ENCODE data around the gene PPY. TPM values are rescaled to one million over a fixed set of nuclear protein-coding genes. Genes with fewer than 3 reads are reported as not detected.

Gene PPY
- total and polyA plus RNA-seq, 10 of the 15 experiments (the other 5 are each of a cell fraction or from before 2014, with no cell fraction given): 0.91 TPM; not detected in 9

DNA sequence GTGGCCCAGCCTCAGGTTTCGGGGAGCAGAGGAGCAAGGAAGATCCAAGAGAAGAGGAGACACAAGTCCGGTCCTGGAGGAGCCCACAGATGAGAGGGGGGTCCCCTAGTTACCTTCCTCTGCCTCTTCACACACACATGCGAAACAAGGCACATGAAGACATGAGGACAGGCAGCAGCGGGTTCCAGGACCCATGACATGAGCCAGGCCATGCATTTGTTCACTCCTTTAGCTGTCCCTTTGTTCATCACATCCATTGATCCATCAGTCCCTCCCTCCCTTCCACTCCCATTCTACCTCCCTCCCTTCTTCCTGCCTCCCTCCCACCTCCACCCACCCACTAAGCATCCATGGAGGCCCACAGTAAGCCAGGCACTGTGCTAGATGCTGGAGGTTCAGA lies 9.4 kb downstream of the PPY start (continued):
- TF ChIP-seq GABPA (IDR thresholded peaks at IDR 0.05; ENCODE audit: low read depth) (no peak), WRNIP1 (IDR thresholded peaks at IDR 0.05; ENCODE audit: borderline replicate concordance, low read depth, low read length) (no peak), ETV6 (conservative IDR thresholded peaks at IDR 0.05 in 1 of 2, IDR thresholded peaks at IDR 0.05 in 1 of 2; ENCODE audit: borderline replicate concordance in 1 of 2, low read depth in 1 of 2) (no peak)

DNA sequence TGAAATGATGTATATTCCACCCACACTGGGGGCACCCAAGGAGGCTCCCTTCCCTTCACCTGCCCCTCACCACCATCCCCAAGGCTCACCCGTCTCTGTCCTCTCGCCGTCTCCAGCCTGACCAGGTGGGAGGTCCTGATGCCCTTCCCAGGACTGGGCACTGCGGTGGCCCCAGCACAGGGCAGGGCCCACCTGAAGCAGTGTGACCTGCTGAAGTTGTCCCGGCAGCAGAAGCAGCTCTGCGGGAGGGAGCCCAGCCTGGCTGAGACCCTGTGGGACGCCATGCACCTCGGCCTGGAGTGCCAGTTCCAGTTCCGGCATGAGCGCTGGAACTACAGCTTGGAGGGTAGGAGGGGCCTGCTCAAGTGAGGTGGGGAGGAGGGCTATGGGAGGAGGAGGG lies 9.9 kb downstream of the PPY start:
- Histone ChIP-seq H3K4me1 (ENCODE audit: control insufficient read depth, insufficient read depth, low read length) (no peaks in the 10 kb centered on the region), H3K9me3 (replicated peaks; ENCODE audit: control insufficient read depth, insufficient read depth, low read length) (no peaks in the 10 kb centered on the region), H3K36me3 (ENCODE audit: control insufficient read depth in 2 of 2, insufficient read depth in 2 of 2, low read length in 1 of 2) (no peaks in the 10 kb centered on the region), H3K9ac (ENCODE audit: control insufficient read depth, insufficient read depth, low read length) (no peak overlapping the region), H3K79me2 (ENCODE audit: control insufficient read depth, insufficient read depth, low read length) (no peaks in the 10 kb centered on the region), H3K27ac (ENCODE audit: control insufficient read depth, insufficient read depth) (no peak overlapping the region), H3K27me3 (replicated peaks in 1 of 2; ENCODE audit: control insufficient read depth in 2 of 2, insufficient read depth in 2 of 2, low read length in 1 of 2) (no peaks in the 10 kb centered on the region; a peak in 1 of 4 replicates), H4K20me1 (ENCODE audit: control insufficient read depth, insufficient read depth) (no peaks in the 10 kb centered on the region), H3K4me2 (ENCODE audit: control insufficient read depth, insufficient read depth) (no peak overlapping the region), H3K4me3 (no peak overlapping the region), H2AFZ (ENCODE audit: control insufficient read depth, low read depth, low read length) (no peak overlapping the region)
- RAD21 ChIA-PET (ENCODE audit: unreplicated experiment): no interaction called here
- DNase-seq (ENCODE audit: low read depth, low spot score): no peak
- SMC1A ChIA-PET (ENCODE audit: uncharacterized antibody, unreplicated experiment): no interaction called here
- CTCF ChIA-PET: no interaction called here
- 57% methylated on average over 10 of the region's 10 CpGs for WGBS (ENCODE audit: insufficient coverage, insufficient replicate concordance, low lambda C conversion rate, missing lambda C conversion rate)
- no TSS peak for BruUV-seq (replicated peaks)
- POLR2A ChIA-PET: no interaction called here
- intact Hi-C loops (cut with micrococcal nuclease; ENCODE audit: unreplicated experiment): no loop called here
- no peak for FAIRE-seq
- in situ Hi-C loops (cut with MboI): no loop called here
- ATAC-seq: no peak
- TF ChIP-seq, protein P1, sequence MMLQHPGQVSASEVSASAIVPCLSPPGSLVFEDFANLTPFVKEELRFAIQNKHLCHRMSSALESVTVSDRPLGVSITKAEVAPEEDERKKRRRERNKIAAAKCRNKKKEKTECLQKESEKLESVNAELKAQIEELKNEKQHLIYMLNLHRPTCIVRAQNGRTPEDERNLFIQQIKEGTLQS (IDR thresholded peaks at IDR 0.05; ENCODE audit: borderline replicate concordance, extremely low read depth, low read depth, low read length): no peak
- TF ChIP-seq MTA2 (IDR thresholded peaks at IDR 0.05; ENCODE audit: low read depth): no peak
- TF ChIP-seq POLR2AphosphoS2 (IDR thresholded peaks at IDR 0.05; ENCODE audit: low read depth, low read length): no peak
- TF ChIP-seq, protein P2, sequence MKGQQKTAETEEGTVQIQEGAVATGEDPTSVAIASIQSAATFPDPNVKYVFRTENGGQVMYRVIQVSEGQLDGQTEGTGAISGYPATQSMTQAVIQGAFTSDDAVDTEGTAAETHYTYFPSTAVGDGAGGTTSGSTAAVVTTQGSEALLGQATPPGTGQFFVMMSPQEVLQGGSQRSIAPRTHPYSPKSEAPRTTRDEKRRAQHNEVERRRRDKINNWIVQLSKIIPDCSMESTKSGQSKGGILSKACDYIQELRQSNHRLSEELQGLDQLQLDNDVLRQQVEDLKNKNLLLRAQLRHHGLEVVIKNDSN (IDR thresholded peaks at IDR 0.05; ENCODE audit: borderline replicate concordance, extremely low read length, insufficient read depth, low read depth, low read length): no peak
- TF ChIP-seq, protein P3, sequence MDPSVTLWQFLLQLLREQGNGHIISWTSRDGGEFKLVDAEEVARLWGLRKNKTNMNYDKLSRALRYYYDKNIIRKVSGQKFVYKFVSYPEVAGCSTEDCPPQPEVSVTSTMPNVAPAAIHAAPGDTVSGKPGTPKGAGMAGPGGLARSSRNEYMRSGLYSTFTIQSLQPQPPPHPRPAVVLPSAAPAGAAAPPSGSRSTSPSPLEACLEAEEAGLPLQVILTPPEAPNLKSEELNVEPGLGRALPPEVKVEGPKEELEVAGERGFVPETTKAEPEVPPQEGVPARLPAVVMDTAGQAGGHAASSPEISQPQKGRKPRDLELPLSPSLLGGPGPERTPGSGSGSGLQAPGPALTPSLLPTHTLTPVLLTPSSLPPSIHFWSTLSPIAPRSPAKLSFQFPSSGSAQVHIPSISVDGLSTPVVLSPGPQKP (IDR thresholded peaks at IDR 0.05; ENCODE audit: low read depth, low read length): no peak
- TF ChIP-seq NFXL1 (IDR thresholded peaks at IDR 0.05; ENCODE audit: borderline replicate concordance): no peak
- TF ChIP-seq, protein P4, sequence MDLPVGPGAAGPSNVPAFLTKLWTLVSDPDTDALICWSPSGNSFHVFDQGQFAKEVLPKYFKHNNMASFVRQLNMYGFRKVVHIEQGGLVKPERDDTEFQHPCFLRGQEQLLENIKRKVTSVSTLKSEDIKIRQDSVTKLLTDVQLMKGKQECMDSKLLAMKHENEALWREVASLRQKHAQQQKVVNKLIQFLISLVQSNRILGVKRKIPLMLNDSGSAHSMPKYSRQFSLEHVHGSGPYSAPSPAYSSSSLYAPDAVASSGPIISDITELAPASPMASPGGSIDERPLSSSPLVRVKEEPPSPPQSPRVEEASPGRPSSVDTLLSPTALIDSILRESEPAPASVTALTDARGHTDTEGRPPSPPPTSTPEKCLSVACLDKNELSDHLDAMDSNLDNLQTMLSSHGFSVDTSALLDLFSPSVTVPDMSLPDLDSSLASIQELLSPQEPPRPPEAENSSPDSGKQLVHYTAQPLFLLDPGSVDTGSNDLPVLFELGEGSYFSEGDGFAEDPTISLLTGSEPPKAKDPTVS (IDR thresholded peaks at IDR 0.05; ENCODE audit: low read depth, low read length): no peak
- TF ChIP-seq SMAD5 (IDR thresholded peaks at IDR 0.05; ENCODE audit: low read depth): no peak
- no peak for TF ChIP-seq SIN3A (IDR thresholded peaks at IDR 0.05; ENCODE audit: low read depth, low read length)
- no peak for TF ChIP-seq SP1 (IDR thresholded peaks at IDR 0.05; ENCODE audit: low read depth, low read length)
- TF ChIP-seq IRF4 (IDR thresholded peaks at IDR 0.05; ENCODE audit: low read depth, low read length): no peak
- TF ChIP-seq RFX5 (IDR thresholded peaks at IDR 0.05; ENCODE audit: low read depth, low read length): no peak
- TF ChIP-seq, protein P5, sequence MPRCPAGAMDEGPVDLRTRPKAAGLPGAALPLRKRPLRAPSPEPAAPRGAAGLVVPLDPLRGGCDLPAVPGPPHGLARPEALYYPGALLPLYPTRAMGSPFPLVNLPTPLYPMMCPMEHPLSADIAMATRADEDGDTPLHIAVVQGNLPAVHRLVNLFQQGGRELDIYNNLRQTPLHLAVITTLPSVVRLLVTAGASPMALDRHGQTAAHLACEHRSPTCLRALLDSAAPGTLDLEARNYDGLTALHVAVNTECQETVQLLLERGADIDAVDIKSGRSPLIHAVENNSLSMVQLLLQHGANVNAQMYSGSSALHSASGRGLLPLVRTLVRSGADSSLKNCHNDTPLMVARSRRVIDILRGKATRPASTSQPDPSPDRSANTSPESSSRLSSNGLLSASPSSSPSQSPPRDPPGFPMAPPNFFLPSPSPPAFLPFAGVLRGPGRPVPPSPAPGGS (IDR thresholded peaks at IDR 0.05; ENCODE audit: borderline replicate concordance, insufficient read depth, low read depth, low read length, poor library complexity, severe bottlenecking): no peak
- no peak for TF ChIP-seq ZZZ3 (IDR thresholded peaks at IDR 0.05; ENCODE audit: control insufficient read depth, insufficient read length, low read depth)
- no peak for TF ChIP-seq STAT1 (conservative IDR thresholded peaks at IDR 0.05)
- TF ChIP-seq, protein P6, sequence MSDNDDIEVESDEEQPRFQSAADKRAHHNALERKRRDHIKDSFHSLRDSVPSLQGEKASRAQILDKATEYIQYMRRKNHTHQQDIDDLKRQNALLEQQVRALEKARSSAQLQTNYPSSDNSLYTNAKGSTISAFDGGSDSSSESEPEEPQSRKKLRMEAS (IDR thresholded peaks at IDR 0.05; ENCODE audit: low read depth, low read length): no peak
